Measurements from ENCODE around the gene R3HDM2.

R3HDM2 gene

GRCh38 chr12:57235728-57236131 is 195.1 kb downstream of the R3HDM2 start:
- no peak for TF ChIP-seq CTCF (conservative IDR thresholded peaks at IDR 0.05; ENCODE audit: low read depth, low read length)
- H3K4me3 ChIP-seq (ENCODE audit: low read depth, low read length) = no peak overlapping the region
- DNase-seq (ENCODE audit: low read depth) = no peak

- TF ChIP-seq CTCF (conservative IDR thresholded peaks at IDR 0.05; ENCODE audit: low read depth, low read length) = peak; percentile 14
- no peak overlapping the region for H3K4me3 ChIP-seq (ENCODE audit: low read depth, low read length)
- DNase-seq (ENCODE audit: low read depth) = peak; percentile 85
These were observed 195.7 kb downstream of the R3HDM2 start for GRCh38 chr12:57235017-57235727.

GRCh38 chr12:57234571-57235016 is 196.2 kb downstream of the R3HDM2 start:
- TF ChIP-seq CTCF (conservative IDR thresholded peaks at IDR 0.05; ENCODE audit: low read depth, low read length) = no peak
- H3K4me3 ChIP-seq (ENCODE audit: low read depth, low read length) = no peak overlapping the region
- DNase-seq (ENCODE audit: low read depth) = no peak

GRCh38 chr12:57234233-57234570 is 196.6 kb downstream of the R3HDM2 start:
- DNase-seq (ENCODE audit: low read depth) = no peak
- no peak for TF ChIP-seq CTCF (conservative IDR thresholded peaks at IDR 0.05; ENCODE audit: low read depth, low read length)
- no peak overlapping the region for H3K4me3 ChIP-seq (ENCODE audit: low read depth, low read length)

- peak; percentile 86 for DNase-seq (ENCODE audit: low read depth)
- TF ChIP-seq CTCF (conservative IDR thresholded peaks at IDR 0.05; ENCODE audit: low read depth, low read length) = no peak
- no peak overlapping the region for H3K4me3 ChIP-seq (ENCODE audit: low read depth, low read length)
These were observed 197.2 kb downstream of the R3HDM2 start for GRCh38 chr12:57233357-57234232.

- no peak for DNase-seq (ENCODE audit: low read depth)
- H3K4me3 ChIP-seq (ENCODE audit: low read depth, low read length) = no peak overlapping the region
- TF ChIP-seq CTCF (conservative IDR thresholded peaks at IDR 0.05; ENCODE audit: low read depth, low read length) = no peak
These were observed 198.6 kb downstream of the R3HDM2 start for GRCh38 chr12:57232156-57232756.

Measured in choroid plexus epithelial cell (primary cell).